Measurements from ENCODE around the gene ABI2. TPM values are rescaled to one million over a fixed set of nuclear protein-coding genes. Genes with fewer than 3 reads are reported as not detected.
"Not testable (repeated sequence)": the region's sequence is repeated elsewhere in the genome, so short reads cannot be mapped to it uniquely, and the experiment has no call there.

ABI2 gene
- polyA plus RNA-seq (ENCODE audit: insufficient read length in 4 of 4), result 100 to 1,000 TPM in 1 of 4 donors, 10 to 100 TPM in 3; 85.6 to 101 (median 95.5) TPM

- peak; percentile 87 to 89 (median 88) for DNase-seq (ENCODE audit: low read depth in 4 of 4, low spot score in 3 of 4)
Measured at GRCh38 chr2:203327901-203328759, at the start of gene ABI2. Gene ABI2 (plus strand): TSS chr2:203328394. CDS start chr2:203328515, 121 bp downstream.

GRCh38 chr2:203279288-203279687 is 48.9 kb upstream of the ABI2 start:
- no peak for DNase-seq (ENCODE audit: low read depth in 4 of 4, low spot score in 3 of 4)

- peak; percentile 29 to 60 (median 48) for DNase-seq (ENCODE audit: low read depth in 4 of 4, low spot score in 3 of 4)
Measured at GRCh38 chr2:203280428-203281064, 47.6 kb upstream of the ABI2 start.

- no peak for DNase-seq (ENCODE audit: low read depth in 4 of 4, low spot score in 3 of 4)
Measured at GRCh38 chr2:203282101-203282500, 46.1 kb upstream of the ABI2 start.

GRCh38 chr2:203286532-203286931 is 41.7 kb upstream of the ABI2 start:
- DNase-seq (ENCODE audit: low read depth in 4 of 4, low spot score in 3 of 4), result no peak

DNA sequence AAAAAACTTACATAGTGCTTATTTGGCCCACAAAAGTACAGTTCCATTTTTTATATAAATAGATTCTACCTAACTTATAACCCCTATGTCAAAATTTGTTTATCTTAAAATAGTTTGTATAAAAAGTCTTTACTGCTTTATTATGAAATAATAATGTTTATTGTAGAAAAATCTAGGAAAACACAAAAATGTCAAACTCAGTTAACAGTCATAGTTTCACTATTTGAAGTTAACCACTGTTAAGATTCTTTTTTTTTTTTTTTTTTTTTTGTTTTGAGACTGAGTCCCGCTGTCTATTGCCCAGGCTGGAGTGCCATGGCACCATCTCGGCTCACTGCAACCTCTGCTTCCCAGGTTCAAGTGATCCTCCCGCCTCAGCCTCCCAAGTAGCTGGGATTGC is 26.5 kb upstream of the ABI2 start:
- DNase-seq (ENCODE audit: low read depth in 4 of 4, low spot score in 3 of 4), result no peak

- not testable (repeated sequence) for DNase-seq (ENCODE audit: low read depth in 4 of 4, low spot score in 3 of 4)
Measured at GRCh38 chr2:203302586-203302985, 25.6 kb upstream of the ABI2 start.

- DNase-seq (ENCODE audit: low read depth in 4 of 4, low spot score in 3 of 4), result no peak
Measured at GRCh38 chr2:203310688-203311436, 17.3 kb upstream of the ABI2 start.

- no peak for DNase-seq (ENCODE audit: low read depth in 4 of 4, low spot score in 3 of 4)
Measured at GRCh38 chr2:203326356-203326755, 1.8 kb upstream of the ABI2 start.

- DNase-seq (ENCODE audit: low read depth in 4 of 4, low spot score in 3 of 4), result peak in 2 of 4 donors; percentile 18 to 27
Measured at GRCh38 chr2:203327582-203327900, 653 bp upstream of the ABI2 start.

DNA sequence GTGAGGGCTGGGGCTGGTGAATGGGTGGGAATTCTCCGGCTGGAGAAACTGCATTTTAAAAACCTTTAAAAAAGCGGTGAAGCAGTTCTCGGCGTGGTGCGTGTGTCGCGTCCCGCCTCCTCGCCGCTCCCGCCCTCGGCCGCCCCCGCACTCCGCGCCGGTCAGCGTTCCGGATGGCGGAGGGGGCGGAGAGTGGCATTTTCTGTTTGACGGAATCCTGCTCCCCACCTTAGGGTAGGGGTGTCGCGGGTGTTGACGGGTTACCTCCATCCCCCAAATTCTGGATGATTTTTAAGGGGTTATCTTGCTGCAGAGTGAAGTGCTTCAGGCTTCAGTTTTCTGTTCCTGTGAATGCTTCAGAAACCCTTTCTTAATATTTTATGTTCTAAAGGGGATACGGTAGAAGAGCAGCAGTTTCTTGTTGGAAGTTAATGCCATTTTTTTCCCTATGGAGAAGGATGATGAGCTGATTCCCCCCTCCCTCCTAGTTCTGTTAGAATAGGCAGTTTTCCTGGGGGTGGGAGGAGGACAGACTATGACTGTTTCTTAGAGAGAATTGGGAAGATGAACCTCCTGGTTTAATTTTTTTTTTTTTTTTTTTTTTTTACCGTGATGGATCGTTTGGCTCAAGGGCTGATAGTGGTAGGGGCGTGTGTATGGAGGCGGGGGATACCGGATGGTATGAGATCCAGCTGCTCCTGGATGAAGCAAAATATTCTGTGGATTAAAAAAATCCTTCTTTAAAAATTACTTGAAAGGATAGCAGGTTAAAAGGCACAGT is 756 bp downstream of the ABI2 start:
- peak; percentile 28 to 48 (median 44) for DNase-seq (ENCODE audit: low read depth in 4 of 4, low spot score in 3 of 4)

DNA sequence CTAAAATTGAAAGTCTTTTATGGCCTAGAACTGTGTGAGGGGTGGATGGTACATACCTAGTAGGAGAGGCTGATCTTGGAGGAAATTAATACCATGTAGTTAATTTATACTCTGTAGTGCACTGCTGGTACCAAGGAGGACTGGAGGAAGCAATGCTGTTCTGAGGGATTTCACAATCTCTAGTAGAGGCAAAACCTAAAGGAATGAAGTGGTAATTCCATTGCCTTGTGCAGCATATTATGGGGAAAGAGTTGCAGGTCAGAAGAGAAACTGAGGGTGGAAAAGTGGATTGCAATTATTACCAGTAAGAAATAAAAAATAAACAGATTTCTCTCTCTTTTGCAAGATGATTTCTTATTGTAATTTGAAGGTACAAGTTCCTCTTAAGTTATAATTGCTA is 2.2 kb downstream of the ABI2 start:
- no peak for DNase-seq (ENCODE audit: low read depth in 4 of 4, low spot score in 3 of 4)

GRCh38 chr2:203338322-203338721 is 10.1 kb downstream of the ABI2 start:
- no peak for DNase-seq (ENCODE audit: low read depth in 4 of 4, low spot score in 3 of 4)

- no peak for DNase-seq (ENCODE audit: low read depth in 4 of 4, low spot score in 3 of 4)
Measured at GRCh38 chr2:203340791-203341487, 12.7 kb downstream of the ABI2 start.

GRCh38 chr2:203341741-203342310 is 13.6 kb downstream of the ABI2 start:
- DNase-seq (ENCODE audit: low read depth in 4 of 4, low spot score in 3 of 4), result no peak

DNA sequence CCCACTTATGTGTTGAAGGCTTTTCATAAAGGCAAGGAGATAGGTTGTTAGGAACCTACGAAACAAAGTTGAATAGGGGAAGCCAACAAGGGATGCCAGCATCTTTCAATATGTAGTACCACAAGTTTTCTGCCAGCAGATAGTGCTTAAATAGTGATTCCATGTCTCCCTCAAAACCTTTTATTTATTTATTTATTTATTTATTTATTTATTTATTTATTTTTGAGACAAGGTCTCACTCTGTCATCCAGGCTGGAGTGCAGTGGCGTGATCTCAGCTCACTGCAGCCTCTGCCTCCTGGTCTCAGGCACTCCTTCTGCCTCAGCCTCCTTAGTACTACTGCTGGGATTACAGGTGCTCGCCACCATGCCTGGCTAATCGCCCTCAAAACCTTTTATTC is 14.2 kb downstream of the ABI2 start:
- DNase-seq (ENCODE audit: low read depth in 4 of 4, low spot score in 3 of 4), result not testable (repeated sequence)

- DNase-seq (ENCODE audit: low read depth in 4 of 4, low spot score in 3 of 4), result no peak
Measured at GRCh38 chr2:203344667-203345066, 16.5 kb downstream of the ABI2 start.

GRCh38 chr2:203346612-203347011 is 18.4 kb downstream of the ABI2 start:
- no peak for DNase-seq (ENCODE audit: low read depth in 4 of 4, low spot score in 3 of 4)

- DNase-seq (ENCODE audit: low read depth in 4 of 4, low spot score in 3 of 4), result no peak
Measured at GRCh38 chr2:203347375-203347774, 19.2 kb downstream of the ABI2 start.
